ENCODE results near the gene C20orf144.
A peak's percentile ranks its signal among the peaks of the same experiment; 100 is the strongest.

The C20orf144 gene

GRCh38 chr20:33687370-33687915 lies 25.3 kb downstream of the C20orf144 start:
- no peaks in the 10 kb centered on the region for H3K36me3 ChIP-seq (replicated peaks; ENCODE audit: insufficient read depth, low read length)
- no peak overlapping the region for H3K9ac ChIP-seq (ENCODE audit: low read length)
- H3K9me2 ChIP-seq (replicated peaks; ENCODE audit: insufficient read depth, low read length) = no peaks in the 10 kb centered on the region
- H3K27me3 ChIP-seq (replicated peaks; ENCODE audit: insufficient read depth, low read length) = no peaks in the 10 kb centered on the region
- peaks cover 31% of the 10 kb centered on the region for H3K79me2 ChIP-seq (ENCODE audit: low read length)
- H2AFZ ChIP-seq (ENCODE audit: low read length) = 0 out of 2 replicates have a peak overlapping the region, but pooled peaks have one; percentile 7
- DNase-seq = peak; percentile 5
- H4K20me1 ChIP-seq (ENCODE audit: insufficient read depth, low read length) = no peaks in the 10 kb centered on the region
- H3K4me3 ChIP-seq (ENCODE audit: low read length) = no peak overlapping the region
- H3K4me1 ChIP-seq (ENCODE audit: low read length) = peaks cover 14% of the 10 kb centered on the region
- H3K9me3 ChIP-seq (replicated peaks; ENCODE audit: insufficient read depth, low read length) = no peaks in the 10 kb centered on the region
- H3K27ac ChIP-seq (ENCODE audit: low read length) = no peak overlapping the region
- no peak overlapping the region for H3K4me2 ChIP-seq (ENCODE audit: low read depth, low read length)
- H3F3A ChIP-seq (ENCODE audit: insufficient read depth, low read length) = peaks cover 10% of the 10 kb centered on the region
- no peak for TF ChIP-seq EZH2 (optimal IDR thresholded peaks at IDR 0.05; ENCODE audit: low read depth, low read length)
- TF ChIP-seq, protein P1, sequence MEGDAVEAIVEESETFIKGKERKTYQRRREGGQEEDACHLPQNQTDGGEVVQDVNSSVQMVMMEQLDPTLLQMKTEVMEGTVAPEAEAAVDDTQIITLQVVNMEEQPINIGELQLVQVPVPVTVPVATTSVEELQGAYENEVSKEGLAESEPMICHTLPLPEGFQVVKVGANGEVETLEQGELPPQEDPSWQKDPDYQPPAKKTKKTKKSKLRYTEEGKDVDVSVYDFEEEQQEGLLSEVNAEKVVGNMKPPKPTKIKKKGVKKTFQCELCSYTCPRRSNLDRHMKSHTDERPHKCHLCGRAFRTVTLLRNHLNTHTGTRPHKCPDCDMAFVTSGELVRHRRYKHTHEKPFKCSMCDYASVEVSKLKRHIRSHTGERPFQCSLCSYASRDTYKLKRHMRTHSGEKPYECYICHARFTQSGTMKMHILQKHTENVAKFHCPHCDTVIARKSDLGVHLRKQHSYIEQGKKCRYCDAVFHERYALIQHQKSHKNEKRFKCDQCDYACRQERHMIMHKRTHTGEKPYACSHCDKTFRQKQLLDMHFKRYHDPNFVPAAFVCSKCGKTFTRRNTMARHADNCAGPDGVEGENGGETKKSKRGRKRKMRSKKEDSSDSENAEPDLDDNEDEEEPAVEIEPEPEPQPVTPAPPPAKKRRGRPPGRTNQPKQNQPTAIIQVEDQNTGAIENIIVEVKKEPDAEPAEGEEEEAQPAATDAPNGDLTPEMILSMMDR (IDR thresholded peaks at IDR 0.05; ENCODE audit: low read length) = no peak
- no peak for TF ChIP-seq EZH2phosphoT487 (IDR thresholded peaks at IDR 0.05; ENCODE audit: low read length)

DNA sequence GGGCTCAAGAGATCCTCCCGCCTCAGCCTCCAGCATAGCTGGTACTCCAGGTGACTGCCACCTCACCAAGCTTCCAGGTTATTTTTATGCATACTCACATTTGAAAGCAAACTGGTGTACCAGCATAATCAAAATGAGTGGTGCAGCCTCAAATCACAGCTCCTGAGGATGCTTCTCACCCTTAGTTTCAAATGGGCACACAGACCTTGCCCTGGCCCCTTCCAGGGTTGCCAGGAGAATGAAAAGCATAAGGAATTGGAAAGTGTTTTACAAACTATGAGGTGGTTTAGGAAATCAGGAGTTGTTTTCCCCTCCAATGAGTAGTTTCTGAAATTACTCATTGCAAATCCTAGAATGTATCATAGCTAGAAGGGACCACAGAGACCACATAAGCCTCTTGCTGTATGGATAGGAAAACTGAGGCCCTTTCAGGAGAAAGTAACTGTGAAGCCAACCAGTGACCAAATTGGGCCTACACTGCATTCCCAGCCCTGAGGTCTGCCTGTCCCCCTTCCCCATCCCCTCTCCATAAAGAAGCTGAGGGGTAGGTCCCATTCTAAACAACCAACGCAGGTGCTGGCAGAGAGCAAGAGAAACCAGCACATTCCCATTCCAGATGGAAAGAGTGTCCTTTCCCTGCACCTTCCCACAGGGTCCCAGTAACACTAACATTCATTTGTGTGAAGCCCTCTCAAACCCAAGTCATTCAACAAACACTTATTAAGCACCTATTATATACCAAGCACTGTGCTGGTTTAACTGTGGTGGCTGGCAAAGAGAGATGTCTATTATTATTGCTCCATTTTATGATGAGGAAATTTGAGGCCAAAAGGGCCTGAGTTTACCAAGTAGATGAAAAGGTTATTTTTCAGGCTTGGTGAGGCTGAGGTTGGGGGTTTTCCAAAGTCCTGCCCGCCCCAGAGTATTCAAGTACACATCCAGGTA lies 26.1 kb downstream of the C20orf144 start:
- H4K20me1 ChIP-seq (ENCODE audit: insufficient read depth, low read length) = no peaks in the 10 kb centered on the region
- H3F3A ChIP-seq (ENCODE audit: insufficient read depth, low read length) = peaks cover 10% of the 10 kb centered on the region
- no peaks in the 10 kb centered on the region for H3K9me3 ChIP-seq (replicated peaks; ENCODE audit: insufficient read depth, low read length)
- H3K79me2 ChIP-seq (ENCODE audit: low read length) = peaks cover 23% of the 10 kb centered on the region
- H3K27me3 ChIP-seq (replicated peaks; ENCODE audit: insufficient read depth, low read length) = no peaks in the 10 kb centered on the region
- no peak overlapping the region for H3K4me2 ChIP-seq (ENCODE audit: low read depth, low read length)
- H3K9me2 ChIP-seq (replicated peaks; ENCODE audit: insufficient read depth, low read length) = no peaks in the 10 kb centered on the region
- DNase-seq = peak; percentile 5
- no peak overlapping the region for H2AFZ ChIP-seq (ENCODE audit: low read length)
- H3K27ac ChIP-seq (ENCODE audit: low read length) = no peak overlapping the region
- TF ChIP-seq, protein P1 (IDR thresholded peaks at IDR 0.05; ENCODE audit: low read length) = no peak
- TF ChIP-seq EZH2 (optimal IDR thresholded peaks at IDR 0.05; ENCODE audit: low read depth, low read length) (no peak), EZH2phosphoT487 (IDR thresholded peaks at IDR 0.05; ENCODE audit: low read length) (no peak)
- H3K9ac ChIP-seq (ENCODE audit: low read length) = no peak overlapping the region
- no peaks in the 10 kb centered on the region for H3K36me3 ChIP-seq (replicated peaks; ENCODE audit: insufficient read depth, low read length)
- H3K4me1 ChIP-seq (ENCODE audit: low read length) = peaks cover 14% of the 10 kb centered on the region
- no peak overlapping the region for H3K4me3 ChIP-seq (ENCODE audit: low read length)

DNA sequence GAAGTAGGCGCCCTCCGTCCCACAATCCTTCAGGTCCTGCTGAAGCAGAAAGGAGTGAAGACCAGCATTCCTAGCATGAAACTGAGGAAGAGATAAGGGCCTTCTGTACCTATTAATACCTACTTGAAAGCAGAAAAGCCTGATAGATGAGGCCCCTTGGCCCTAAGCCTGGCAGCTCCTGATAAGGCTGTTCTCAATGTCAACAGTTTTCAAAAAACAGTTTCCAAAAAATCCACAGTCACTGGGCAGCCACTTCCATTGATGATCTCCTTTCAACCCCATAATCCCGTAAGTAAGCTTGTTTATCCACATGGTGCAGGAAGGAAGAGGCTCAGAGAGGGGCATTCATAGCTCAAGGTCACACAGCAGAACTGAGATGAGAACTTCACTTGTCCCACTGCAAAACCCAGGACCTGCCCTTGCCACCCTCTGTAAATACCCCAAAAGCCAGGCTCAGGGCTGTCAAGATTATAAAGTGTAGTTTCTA lies 26.9 kb downstream of the C20orf144 start:
- no peaks in the 10 kb centered on the region for H3K9me3 ChIP-seq (replicated peaks; ENCODE audit: insufficient read depth, low read length)
- peaks cover 14% of the 10 kb centered on the region for H3K4me1 ChIP-seq (ENCODE audit: low read length)
- DNase-seq = peak; percentile 4
- no peak overlapping the region for H3K27ac ChIP-seq (ENCODE audit: low read length)
- no peaks in the 10 kb centered on the region for H3K9me2 ChIP-seq (replicated peaks; ENCODE audit: insufficient read depth, low read length)
- H3K4me3 ChIP-seq (ENCODE audit: low read length) = no peak overlapping the region
- H3K9ac ChIP-seq (ENCODE audit: low read length) = no peak overlapping the region
- no peaks in the 10 kb centered on the region for H4K20me1 ChIP-seq (ENCODE audit: insufficient read depth, low read length)
- TF ChIP-seq, protein P1 (IDR thresholded peaks at IDR 0.05; ENCODE audit: low read length) = no peak
- TF ChIP-seq EZH2phosphoT487 (IDR thresholded peaks at IDR 0.05; ENCODE audit: low read length) = no peak
- H2AFZ ChIP-seq (ENCODE audit: low read length) = no peak overlapping the region
- H3K79me2 ChIP-seq (ENCODE audit: low read length) = peaks cover 16% of the 10 kb centered on the region
- H3K4me2 ChIP-seq (ENCODE audit: low read depth, low read length) = no peak overlapping the region
- peaks cover 10% of the 10 kb centered on the region for H3F3A ChIP-seq (ENCODE audit: insufficient read depth, low read length)
- H3K36me3 ChIP-seq (replicated peaks; ENCODE audit: insufficient read depth, low read length) = no peaks in the 10 kb centered on the region
- no peaks in the 10 kb centered on the region for H3K27me3 ChIP-seq (replicated peaks; ENCODE audit: insufficient read depth, low read length)
